Endothelial cell of umbilical vein (primary cell): ENCODE measurements around the gene CCDC184. TPM values are rescaled to one million over a fixed set of nuclear protein-coding genes. Genes with fewer than 3 reads are reported as not detected.

Source experiments
- BruUV-seq: library from RNA; stranded (reverse); fragments of 400-500 nt; replicated peaks from 2 replicates; lab custom pipeline; 2021; lab: Mats Ljungman, UMichigan
- CTCF ChIA-PET: fragments of 300-600, 350-600 bp; sonication (Branson Sonifier 250); formaldehyde crosslinking; loops from one replicate; lab custom pipeline; 2021; ENCODE audit warnings: antibody characterized with exemption, inconsistent platforms; lab: Charles Lee
- POLR2A ChIA-PET: fragments of 300-600, 350-600 bp; sonication (Branson Sonifier 250); formaldehyde crosslinking; loops from one replicate; lab custom pipeline; 2021; ENCODE audit warnings: antibody characterized with exemption, inconsistent platforms; lab: Charles Lee
- DNase-seq: peaks from one replicate; pipeline ENCODE4 v3.0.0-alpha.2; 2011; ENCODE audit warnings: low read depth, low spot score
- FAIRE-seq: peaks from 2 replicates; lab custom pipeline; 2011; peaks lifted over from hg19 to GRCh38; lab: Jason Lieb, UNC
- H2AFZ ChIP-seq: 2 replicates; pipeline ENCODE4 v1.6.0; 2012; ENCODE audit warnings: low read depth, low read length, control low read depth, inconsistent platforms
- H3K27ac ChIP-seq: 2 replicates; pipeline ENCODE4 v1.5.1; 2011; ENCODE audit warnings: low read depth, mild to moderate bottlenecking, control low read depth, low read length, moderate library complexity; ENCODE audit not compliant: insufficient read depth
- H3K27me3 ChIP-seq, 2 experiments: 2 replicates each; pipeline versions ENCODE4 v1.6.0 to v1.6.1; 2011; ENCODE audit warnings: low read length in 2 of 2, mixed read lengths in 1 of 2; ENCODE audit not compliant: control insufficient read depth in 2 of 2, insufficient read depth in 2 of 2
- H3K36me3 ChIP-seq, 2 experiments: 2 replicates in 1 of 2; 3 replicates in 1 of 2; pipeline ENCODE4 v1.5.1; 2011; ENCODE audit warnings: low read length in 2 of 2, mild to moderate bottlenecking in 1 of 2, moderate library complexity in 1 of 2; ENCODE audit not compliant: control insufficient read depth in 2 of 2, insufficient read depth in 2 of 2; ENCODE audit errors: extremely low read depth in 1 of 2
- H3K4me1 ChIP-seq: 3 replicates; pipeline ENCODE4 v1.5.1; 2011; ENCODE audit warnings: mild to moderate bottlenecking, low read length; ENCODE audit not compliant: control insufficient read depth, insufficient read depth; ENCODE audit errors: extremely low read depth
- H3K4me2 ChIP-seq: 2 replicates; pipeline ENCODE4 v1.6.1; 2011; ENCODE audit warnings: low read length, control low read depth, mixed read lengths; ENCODE audit not compliant: insufficient read depth
- H3K4me3 ChIP-seq, 3 experiments: fragments of 200-600 bp in 1 of 3; sonication (generic), shearing (Covaris generic) in 1 of 3; replicated peaks in 1 of 3; 2 replicates each; pipeline ENCODE4 v1.5.1; 2011 to 2016; ENCODE audit warnings: control low read depth in 3 of 3, low read length in 3 of 3, mild to moderate bottlenecking in 2 of 3, inconsistent platforms in 1 of 3, low read depth in 1 of 3, moderate library complexity in 1 of 3; ENCODE audit not compliant: insufficient read depth in 1 of 3
- H3K79me2 ChIP-seq: 2 replicates; pipeline ENCODE4 v1.6.0; 2012; ENCODE audit warnings: low read length, inconsistent platforms; ENCODE audit not compliant: control insufficient read depth, insufficient read depth
- H3K9ac ChIP-seq: replicated peaks from 2 replicates; pipeline ENCODE3; 2011; ENCODE audit warnings: low read length, control low read depth; ENCODE audit not compliant: insufficient read depth; ENCODE audit errors: extremely low read depth
- H3K9me1 ChIP-seq: replicated peaks from 3 replicates; pipeline ENCODE4 v1.6.0; 2011; ENCODE audit warnings: mild to moderate bottlenecking, low read length; ENCODE audit not compliant: control insufficient read depth, insufficient read depth; ENCODE audit errors: extremely low read depth
- H3K9me3 ChIP-seq: replicated peaks from 2 replicates; pipeline ENCODE4 v1.5.1; 2012; ENCODE audit warnings: low read length, inconsistent platforms; ENCODE audit not compliant: control insufficient read depth, insufficient read depth
- H4K20me1 ChIP-seq: replicated peaks from 2 replicates; pipeline ENCODE3; 2011; ENCODE audit warnings: mild to moderate bottlenecking, low read length; ENCODE audit not compliant: control insufficient read depth, insufficient read depth; ENCODE audit errors: extremely low read depth
- CTCF ChIP-seq, 2 donors: IDR thresholded peaks; 1 replicate in 1 of 2; 2 replicates in 1 of 2; pipeline ENCODE4 v1.5.1; 2011; ENCODE audit warnings: low read length in 2 of 2, mild to moderate bottlenecking in 2 of 2, moderate library complexity in 2 of 2, control low read depth in 1 of 2, inconsistent platforms in 1 of 2, low read depth in 1 of 2; ENCODE audit not compliant: insufficient read depth in 1 of 2; ENCODE audit errors: extremely low read depth in 1 of 2
- EZH2 ChIP-seq: IDR thresholded peaks from 2 replicates; pipeline ENCODE4 v1.6.1; 2012; ENCODE audit warnings: borderline replicate concordance, low read depth, mild to moderate bottlenecking, moderate library complexity, low read length, inconsistent platforms; ENCODE audit not compliant: severe bottlenecking
- FOS ChIP-seq: IDR thresholded peaks from 2 replicates; pipeline ENCODE4 v1.6.1; 2011; ENCODE audit warnings: mild to moderate bottlenecking, low read length, moderate library complexity, borderline replicate concordance; ENCODE audit not compliant: insufficient read depth
- GATA2 ChIP-seq: IDR thresholded peaks from 2 replicates; pipeline ENCODE4 v1.7.0; 2011; ENCODE audit warnings: low read depth, mild to moderate bottlenecking, moderate library complexity, mixed read lengths, low read length; ENCODE audit not compliant: insufficient read length, insufficient read depth
- JUN ChIP-seq: IDR thresholded peaks from 2 replicates; pipeline ENCODE4 v1.6.1; 2011; ENCODE audit warnings: borderline replicate concordance, low read depth; ENCODE audit not compliant: insufficient read length, insufficient read depth
- MAX ChIP-seq: IDR thresholded peaks from 2 replicates; pipeline ENCODE4 v1.6.1; 2011; ENCODE audit not compliant: insufficient read depth, insufficient read length
- MYC ChIP-seq: IDR thresholded peaks from one replicate; pipeline ENCODE4 v1.6.1; 2011; ENCODE audit warnings: mild to moderate bottlenecking, low read depth, low read length
- POLR2A ChIP-seq: IDR thresholded peaks from 2 replicates; pipeline ENCODE4 v1.6.1; 2012; ENCODE audit warnings: low read depth, mild to moderate bottlenecking, control low read depth, low read length
- POLR2AphosphoS5 ChIP-seq: IDR thresholded peaks from 2 replicates; pipeline ENCODE4 v1.6.1; 2012; ENCODE audit warnings: low read depth, mild to moderate bottlenecking, control low read depth, low read length, moderate library complexity; ENCODE audit not compliant: insufficient read depth
- dilution Hi-C: fragments of 300-500 bp; cut with MboI; formaldehyde crosslinking; loops from one replicate; pipeline ENCODE4 v1.15.0; 2019; ENCODE audit warnings: low sequenced_read_pairs; ENCODE audit not compliant: extremely low pct_ligation_motif_present
- intact Hi-C: fragments of 100-400 bp; cut with micrococcal nuclease; formaldehyde crosslinking; loops from one replicate; pipeline ENCODE4 v1.10.0; 2022
- polyA plus RNA-seq, 4 experiments: library from polyadenylated mRNA; depleted of rRNA in 3 of 4; stranded (reverse) in 3 of 4; unstranded in 1 of 4; fragments of >200 nt; gene quantifications; 2 replicates each; pipeline versions ENCODE4 v1.2.1 to v1.2.3, GENCODE V29; 2011 to 2012; ENCODE audit warnings: missing spikeins in 1 of 4
- total RNA-seq: library from RNA; stranded (reverse); gene quantifications from 2 replicates; pipeline ENCODE4 v1.2.3, GENCODE V29; 2021

CCDC184 gene
- total and polyA plus RNA-seq, 2 donors (not counting 3 experiments of a cell fraction or from before 2014, with no cell fraction given): 0.18 to 0.39 TPM

- TF ChIP-seq GATA2 (no peak), MAX (no peak), POLR2A (no peak), MYC (no peak), POLR2AphosphoS5 (no peak)
- H3K9me3 ChIP-seq: no peaks in the 10 kb centered on the region
- peaks cover 10 to 23% of the 10 kb centered on the region in 2 experiments for H3K27me3 ChIP-seq
- no peaks in the 10 kb centered on the region for H3K79me2 ChIP-seq
- dilution Hi-C loops: no loop called here
- H3K4me1 ChIP-seq: no peaks in the 10 kb centered on the region
- FAIRE-seq (no peak), DNase-seq (no peak)
- H3K4me3 ChIP-seq: no peak overlapping the region
- H2AFZ ChIP-seq: no peak overlapping the region
- no peaks in the 10 kb centered on the region for H4K20me1 ChIP-seq
- no peak overlapping the region for H3K9ac ChIP-seq
- ChIA-PET CTCF (interaction anchor here (0.9 to 2.7 kb wide), 6 partner anchors 34 to 221 kb away, joined by 3 to 16 read pairs (median 4); partner anchors contain the start of gene TMEM106C), POLR2A (no interaction called here)
- BruUV-seq: no TSS peak
- H3K27ac ChIP-seq: no peak overlapping the region
- intact Hi-C loops: loop anchor here (5.0 kb wide), 1 partner anchor 161 kb away; the partner anchor contains the start of gene COL2A1
- no peaks in the 10 kb centered on the region for H3K36me3 ChIP-seq
- no peaks in the 10 kb centered on the region for H3K9me1 ChIP-seq
- no peak overlapping the region for H3K4me2 ChIP-seq
Measured at GRCh38 chr12:48163150-48163747, 20.2 kb upstream of the CCDC184 start.

- TF ChIP-seq FOS (no peak), GATA2 (no peak), EZH2 (no peak), JUN (no peak), CTCF (IDR thresholded peaks at IDR 0.05; ENCODE audit: extremely low read depth in 1 of 2, insufficient read depth in 1 of 2, low read depth in 1 of 2, low read length in 2 of 2) (no peak), MYC (no peak), POLR2A (no peak), POLR2AphosphoS5 (no peak)
- intact Hi-C loops: loop anchor here (2.0 to 5.0 kb wide), 2 partner anchors 162 to 216 kb away; partner anchors contain the start of gene COL2A1
- ChIA-PET CTCF (interaction anchor here (0.7 to 2.7 kb wide), 10 partner anchors 15 to 326 kb away, joined by 3 to 16 read pairs (median 3); partner anchors contain the start of gene TMEM106C), POLR2A (no interaction called here)
- H4K20me1 ChIP-seq: no peaks in the 10 kb centered on the region
- no peaks in the 10 kb centered on the region for H3K9me1 ChIP-seq
- H3K4me3 ChIP-seq: no peak overlapping the region
- H3K79me2 ChIP-seq: no peaks in the 10 kb centered on the region
- FAIRE-seq (no peak), DNase-seq (no peak)
- H3K27ac ChIP-seq: no peak overlapping the region
- no peak overlapping the region for H2AFZ ChIP-seq
- H3K36me3 ChIP-seq: no peaks in the 10 kb centered on the region
- no peak overlapping the region for H3K4me2 ChIP-seq
- no peaks in the 10 kb centered on the region for H3K9me3 ChIP-seq
- H3K4me1 ChIP-seq: no peaks in the 10 kb centered on the region
- no peak overlapping the region for H3K9ac ChIP-seq
- H3K27me3 ChIP-seq: peaks cover 10 to 23% of the 10 kb centered on the region in 2 experiments
- dilution Hi-C loops: no loop called here
- BruUV-seq: no TSS peak
Measured at GRCh38 chr12:48164451-48164850, 19.0 kb upstream of the CCDC184 start.
